ENCODE measurements around the gene MOGAT2.

The MOGAT2 gene

GRCh38 chr11:75760243-75760642 lies 42.6 kb downstream of the MOGAT2 start:
- DNase-seq, result no peak

GRCh38 chr11:75760710-75761493 lies 43.3 kb downstream of the MOGAT2 start:
- DNase-seq, result no peak

- DNase-seq, result no peak
Observed at GRCh38 chr11:75762158-75762557, 44.5 kb downstream of the MOGAT2 start.

- DNase-seq, result no peak
Observed at GRCh38 chr11:75762885-75763284, 45.2 kb downstream of the MOGAT2 start.

GRCh38 chr11:75763846-75764245 lies 46.2 kb downstream of the MOGAT2 start:
- no peak for DNase-seq

- DNase-seq, result no peak
Observed at GRCh38 chr11:75765116-75765515, 47.5 kb downstream of the MOGAT2 start.

GRCh38 chr11:75766443-75767227 lies 49.0 kb downstream of the MOGAT2 start:
- no peak for DNase-seq

GRCh38 chr11:75767228-75767572 lies 49.6 kb downstream of the MOGAT2 start:
- DNase-seq, result no peak

GRCh38 chr11:75767793-75768111 lies 50.1 kb downstream of the MOGAT2 start:
- DNase-seq, result no peak

GRCh38 chr11:75768112-75768908 lies 50.7 kb downstream of the MOGAT2 start, which contains the start of gene DGAT2:
TSS of gene DGAT2 (plus strand) at chr11:75768778. CDS start at chr11:75768992, 214 bp downstream.
- peak; percentile 74 for DNase-seq

- no peak for DNase-seq
Observed at GRCh38 chr11:75768909-75769771, 51.5 kb downstream of the MOGAT2 start.

GRCh38 chr11:75770102-75770501 lies 52.5 kb downstream of the MOGAT2 start:
- DNase-seq, result no peak

- no peak for DNase-seq
Observed at GRCh38 chr11:75771646-75772410, 54.2 kb downstream of the MOGAT2 start.

GRCh38 chr11:75773595-75774353 lies 56.1 kb downstream of the MOGAT2 start:
- no peak for DNase-seq

GRCh38 chr11:75775056-75775455 lies 57.4 kb downstream of the MOGAT2 start:
- no peak for DNase-seq

GRCh38 chr11:75776546-75776945 lies 58.9 kb downstream of the MOGAT2 start:
- no peak for DNase-seq

- DNase-seq, result no peak
Observed at GRCh38 chr11:75777461-75778110, 59.9 kb downstream of the MOGAT2 start.

GRCh38 chr11:75778962-75779361 lies 61.3 kb downstream of the MOGAT2 start:
- DNase-seq, result no peak

- DNase-seq, result no peak
Observed at GRCh38 chr11:75779960-75780359, 62.3 kb downstream of the MOGAT2 start.

- no peak for DNase-seq
Observed at GRCh38 chr11:75780888-75781287, 63.2 kb downstream of the MOGAT2 start.

All from NCI-H2029 treated with DMSO at 0.1 percent for 48 hours (cell line).